ENCODE data around the gene CLDN4.

Gene CLDN4

GRCh38 chr7:73872056-73872908 is 41.5 kb downstream of the CLDN4 start:
- TF ChIP-seq CTCF (IDR thresholded peaks at IDR 0.05; ENCODE audit: low read depth, low read length): no peak
- H3K4me3 ChIP-seq (ENCODE audit: low read depth, low read length): no peak overlapping the region

- no peak overlapping the region for H3K4me3 ChIP-seq (ENCODE audit: low read depth, low read length)
- TF ChIP-seq CTCF (IDR thresholded peaks at IDR 0.05; ENCODE audit: low read depth, low read length): no peak
These were observed 45.6 kb downstream of the CLDN4 start for GRCh38 chr7:73876361-73876760.

- no peak for TF ChIP-seq CTCF (IDR thresholded peaks at IDR 0.05; ENCODE audit: low read depth, low read length)
- H3K4me3 ChIP-seq (ENCODE audit: low read depth, low read length): no peak overlapping the region
These were observed 46.2 kb downstream of the CLDN4 start for GRCh38 chr7:73876973-73877372.

GRCh38 chr7:73879977-73880681 is 49.3 kb downstream of the CLDN4 start:
- TF ChIP-seq CTCF (IDR thresholded peaks at IDR 0.05; ENCODE audit: low read depth, low read length): no peak
- H3K4me3 ChIP-seq (ENCODE audit: low read depth, low read length): no peak overlapping the region

GRCh38 chr7:73880755-73881328 is 50.0 kb downstream of the CLDN4 start:
- no peak for TF ChIP-seq CTCF (IDR thresholded peaks at IDR 0.05; ENCODE audit: low read depth, low read length)
- no peak overlapping the region for H3K4me3 ChIP-seq (ENCODE audit: low read depth, low read length)

- TF ChIP-seq CTCF (IDR thresholded peaks at IDR 0.05; ENCODE audit: low read depth, low read length): no peak
- no peak overlapping the region for H3K4me3 ChIP-seq (ENCODE audit: low read depth, low read length)
These were observed 50.7 kb downstream of the CLDN4 start for GRCh38 chr7:73881352-73882046.

Measured in WI38 (cell line).